H1 (cell line): ENCODE measurements around the gene IL16. TPM values are rescaled to one million over a fixed set of nuclear protein-coding genes. Genes with fewer than 3 reads are reported as not detected.

Source experiments
- CTCF ChIA-PET: fragments of 300-600 bp; sonication (Branson Sonifier 250); formaldehyde crosslinking; loops from one replicate; lab custom pipeline; 2021; ENCODE audit not compliant: partially characterized antibody; lab: Charles Lee
- POLR2A ChIA-PET: fragments of 300-600 bp; sonication (Branson Sonifier 250); formaldehyde crosslinking; loops from one replicate; lab custom pipeline; 2021; ENCODE audit warnings: inconsistent platforms; ENCODE audit not compliant: partially characterized antibody; lab: Charles Lee
- DNase-seq, 2 experiments: peaks; one replicate each; pipeline versions ENCODE4 v3.0.0 to v3.0.0-alpha.2; 2010 to 2022; ENCODE audit warnings: low spot score in 2 of 2, low read depth in 1 of 2, mixed read lengths in 1 of 2
- FAIRE-seq: peaks from 2 replicates; lab custom pipeline; 2011; peaks lifted over from hg19 to GRCh38; lab: Jason Lieb, UNC
- H2AFZ ChIP-seq: 2 replicates; pipeline ENCODE4 v1.8.1; 2012; ENCODE audit warnings: low read length, inconsistent platforms
- H2AK5ac ChIP-seq: 2 replicates; pipeline ENCODE4 v1.6.1; 2013; ENCODE audit warnings: low read depth, low read length
- H2BK120ac ChIP-seq: replicated peaks from 2 replicates; pipeline ENCODE3; 2013; ENCODE audit warnings: low read depth, low read length, inconsistent platforms
- H2BK12ac ChIP-seq: 2 replicates; pipeline ENCODE4 v1.6.1; 2013; ENCODE audit warnings: low read depth, low read length
- H2BK15ac ChIP-seq: 2 replicates; pipeline ENCODE4 v1.6.1; 2013; ENCODE audit warnings: low read length
- H2BK20ac ChIP-seq: 2 replicates; pipeline ENCODE4 v1.6.1; 2013; ENCODE audit warnings: low read length
- H2BK5ac ChIP-seq: 2 replicates; pipeline ENCODE4 v1.6.1; 2013; ENCODE audit warnings: low read depth, low read length
- H3K14ac ChIP-seq: 2 replicates; pipeline ENCODE4 v1.6.1; 2013; ENCODE audit warnings: inconsistent platforms; ENCODE audit not compliant: insufficient read length
- H3K18ac ChIP-seq: 2 replicates; pipeline ENCODE4 v1.6.1; 2013; ENCODE audit warnings: low read length; ENCODE audit errors: extremely low read depth
- H3K23ac ChIP-seq: 2 replicates; pipeline ENCODE4 v1.6.1; 2013; ENCODE audit warnings: inconsistent platforms; ENCODE audit not compliant: insufficient read length
- H3K23me2 ChIP-seq: 2 replicates; pipeline ENCODE4 v1.6.1; 2013; ENCODE audit warnings: low read depth, low read length
- H3K27ac ChIP-seq: 2 replicates; pipeline ENCODE4 v1.6.1; 2011; ENCODE audit warnings: low read depth, low read length, inconsistent platforms
- H3K27me3 ChIP-seq, 4 experiments: replicated peaks in 1 of 4; 1 replicate in 1 of 4; 2 replicates in 3 of 4; pipeline versions ENCODE4 v1.6.1 to v1.8.1; 2011 to 2013; ENCODE audit warnings: low read length in 3 of 4, mild to moderate bottlenecking in 3 of 4, inconsistent platforms in 2 of 4, mixed read lengths in 2 of 4, moderate library complexity in 1 of 4; ENCODE audit not compliant: control insufficient read depth in 3 of 4, insufficient read depth in 3 of 4; ENCODE audit errors: extremely low read depth in 1 of 4
- H3K36me3 ChIP-seq, 4 experiments: 2 replicates each; pipeline versions ENCODE4 v1.6.1 to v1.8.1; 2011 to 2013; ENCODE audit warnings: mild to moderate bottlenecking in 4 of 4, low read length in 3 of 4, moderate library complexity in 2 of 4, control low read depth in 1 of 4, inconsistent platforms in 1 of 4; ENCODE audit not compliant: insufficient read depth in 4 of 4, control insufficient read depth in 2 of 4
- H3K4ac ChIP-seq: replicated peaks from 2 replicates; pipeline ENCODE3; 2013; ENCODE audit warnings: low read length, low read depth, mixed read lengths, inconsistent platforms; ENCODE audit not compliant: insufficient read length
- H3K4me1 ChIP-seq, 4 experiments: replicated peaks in 1 of 4; 1 replicate in 1 of 4; 2 replicates in 3 of 4; pipeline versions ENCODE4 v1.6.1 to v1.8.1; 2011 to 2013; ENCODE audit warnings: low read length in 3 of 4, inconsistent platforms in 2 of 4, mixed read lengths in 1 of 4; ENCODE audit not compliant: insufficient read depth in 4 of 4, control insufficient read depth in 3 of 4
- H3K4me2 ChIP-seq, 2 experiments: 2 replicates each; pipeline versions ENCODE4 v1.6.1 to v1.8.1; 2011 to 2013; ENCODE audit warnings: low read depth in 2 of 2, low read length in 2 of 2, control low read depth in 1 of 2, inconsistent platforms in 1 of 2, mild to moderate bottlenecking in 1 of 2; ENCODE audit not compliant: insufficient read depth in 1 of 2
- H3K4me3 ChIP-seq, 4 experiments: fragments of 200-600, 300-600 bp in 1 of 4; sonication (generic), shearing (Covaris generic), sonication (Bioruptor Twin) in 1 of 4; 2 replicates each; pipeline versions ENCODE4 v1.5.1 to v1.8.1; 2011 to 2016; ENCODE audit warnings: low read length in 4 of 4, low read depth in 3 of 4, control low read depth in 2 of 4, inconsistent platforms in 2 of 4, mild to moderate bottlenecking in 2 of 4, mixed read lengths in 1 of 4, moderate library complexity in 1 of 4; ENCODE audit not compliant: insufficient read depth in 2 of 4; ENCODE audit errors: extremely low read depth in 1 of 4
- H3K56ac ChIP-seq: replicated peaks from 2 replicates; pipeline ENCODE3; 2013; ENCODE audit warnings: low read depth, mild to moderate bottlenecking, mixed read lengths, low read length, inconsistent platforms; ENCODE audit not compliant: insufficient read length
- H3K79me1 ChIP-seq: 2 replicates; pipeline ENCODE4 v1.6.1; 2013; ENCODE audit warnings: low read depth, low read length, control low read depth
- H3K79me2 ChIP-seq, 2 experiments: 2 replicates each; pipeline versions ENCODE4 v1.6.1 to v1.8.1; 2012 to 2013; ENCODE audit warnings: low read length in 2 of 2, mild to moderate bottlenecking in 2 of 2, inconsistent platforms in 1 of 2; ENCODE audit not compliant: insufficient read depth in 2 of 2, control insufficient read depth in 1 of 2
- H3K9ac ChIP-seq, 4 experiments: replicated peaks in 1 of 4; 1 replicate in 1 of 4; 2 replicates in 3 of 4; pipeline versions ENCODE4 v1.6.1 to v1.8.1; 2011 to 2013; ENCODE audit warnings: low read depth in 3 of 4, low read length in 3 of 4, control low read depth in 2 of 4, mild to moderate bottlenecking in 2 of 4, moderate library complexity in 2 of 4, inconsistent platforms in 1 of 4; ENCODE audit errors: extremely low read depth in 1 of 4
- H3K9me3 ChIP-seq, 2 experiments: 2 replicates each; pipeline versions ENCODE4 v1.6.1 to v1.8.1; 2012 to 2013; ENCODE audit warnings: mild to moderate bottlenecking in 2 of 2, moderate library complexity in 2 of 2, control low read depth in 1 of 2, inconsistent platforms in 1 of 2, low read depth in 1 of 2, low read length in 1 of 2, mixed read lengths in 1 of 2; ENCODE audit not compliant: insufficient read depth in 2 of 2
- H4K20me1 ChIP-seq, 2 experiments: replicated peaks in 1 of 2; 2 replicates each; pipeline versions ENCODE3 to v1.8.1; 2011 to 2013; ENCODE audit warnings: inconsistent platforms in 2 of 2, low read length in 2 of 2, mild to moderate bottlenecking in 1 of 2; ENCODE audit not compliant: insufficient read depth in 2 of 2, control insufficient read depth in 1 of 2
- H4K5ac ChIP-seq: 2 replicates; pipeline ENCODE4 v1.6.1; 2013; ENCODE audit warnings: low read length, low read depth, mixed read lengths, inconsistent platforms; ENCODE audit not compliant: insufficient read length
- H4K8ac ChIP-seq: 2 replicates; pipeline ENCODE4 v1.8.0; 2013; ENCODE audit warnings: mild to moderate bottlenecking, moderate library complexity, low read length, inconsistent platforms; ENCODE audit not compliant: insufficient read depth; ENCODE audit errors: extremely low read depth
- H4K91ac ChIP-seq: replicated peaks from 2 replicates; pipeline ENCODE3; 2013; ENCODE audit warnings: low read length, mixed read lengths, inconsistent platforms; ENCODE audit not compliant: insufficient read length
- CTCF ChIP-seq, 3 experiments: IDR thresholded peaks; 1 replicate in 2 of 3; 2 replicates in 1 of 3; pipeline versions ENCODE4 v1.5.1 to v1.6.1; 2011; ENCODE audit warnings: low read length in 3 of 3, mild to moderate bottlenecking in 3 of 3, inconsistent platforms in 2 of 3, low read depth in 1 of 3, moderate library complexity in 1 of 3; ENCODE audit not compliant: insufficient read depth in 1 of 3; ENCODE audit errors: control extremely low read depth in 1 of 3
- EP300 ChIP-seq, 2 experiments: IDR thresholded peaks; 1 replicate in 1 of 2; 2 replicates in 1 of 2; pipeline ENCODE4 v1.6.1; 2011 to 2012; ENCODE audit warnings: low read depth in 2 of 2, low read length in 2 of 2, mild to moderate bottlenecking in 2 of 2, borderline replicate concordance in 1 of 2, inconsistent platforms in 1 of 2, moderate library complexity in 1 of 2
- GTF2F1 ChIP-seq: IDR thresholded peaks from 2 replicates; pipeline ENCODE4 v1.6.1; 2012; ENCODE audit warnings: low read depth, low read length, improper control_type of control experiment, borderline replicate concordance
- KDM5A ChIP-seq: fragments of 200-600 bp; IDR thresholded peaks from 2 replicates; pipeline ENCODE4 v1.7.1; 2012; ENCODE audit warnings: mild to moderate bottlenecking, low read length, inconsistent platforms, mixed read lengths
- TAF1 ChIP-seq: IDR thresholded peaks from 2 replicates; pipeline ENCODE4 v1.6.1; 2011; ENCODE audit warnings: mild to moderate bottlenecking, low read depth, low read length
- ZNF274 ChIP-seq: IDR thresholded peaks from 2 replicates; pipeline ENCODE4 v1.7.0; 2012; ENCODE audit warnings: low read length, borderline replicate concordance; ENCODE audit errors: extremely low read depth
- WGBS, 2 experiments: shearing (Covaris generic) in 1 of 2; methylation state at CpG; one replicate each; pipeline versions ENCODE4 v1.1.6 to v1.1.7; 2013 to 2015; ENCODE audit warnings: low lambda C conversion rate in 2 of 2, mixed read lengths in 2 of 2, inconsistent platforms in 1 of 2, low coverage in 1 of 2, missing lambda C conversion rate in 1 of 2; ENCODE audit not compliant: insufficient replicate concordance in 2 of 2, insufficient coverage in 1 of 2, insufficient read length in 1 of 2; ENCODE audit errors: extremely low coverage in 1 of 2, missing lambda C conversion rate in 1 of 2; 5-methylcytosine and 5-hydroxymethylcytosine counted together
- polyA plus RNA-seq, 7 experiments: library from polyadenylated mRNA; depleted of rRNA in 3 of 7; stranded (reverse) in 5 of 7; unstranded in 2 of 7; fragments of >200 nt in 5 of 7; fragments of 200-250 nt in 2 of 7; gene quantifications; 1 replicate in 5 of 7; 2 replicates in 1 of 7; 4 replicates in 1 of 7; pipeline versions ENCODE4 v1.2.1 to v1.2.3, GENCODE V29; 2011 to 2013; ENCODE audit warnings: missing spikeins in 2 of 7, mixed read lengths in 2 of 7
- total RNA-seq: library from RNA; stranded (reverse); fragmentation: NEBNext Ultra II Directional; extraction: Animal tissue kit (Norgen Biotek cat#: 25700); gene quantifications from 2 replicates; pipeline ENCODE4 v1.2.1, GENCODE V29; 2021

The IL16 gene
- total and polyA plus RNA-seq, 2 of the 8 experiments (the other 6 are each of a cell fraction or from before 2014, with no cell fraction given): 0.03 to 0.09 TPM

GRCh38 chr15:81293728-81294515 lies 97.2 kb downstream of the IL16 start:
- H3K56ac ChIP-seq: no peak overlapping the region
- H3K79me1 ChIP-seq: no peaks in the 10 kb centered on the region
- peak overlapping the region in 1 of 2 experiments; percentile 22; a peak in 1 of 4 replicates for H3K4me2 ChIP-seq
- H3K18ac ChIP-seq: peak overlapping the region; percentile 71; the same call in 1 of the 2 replicates
- no peak overlapping the region for H3K27ac ChIP-seq
- no peak overlapping the region for H2BK20ac ChIP-seq
- H2BK5ac ChIP-seq: peak overlapping the region; percentile 35; the same call in 1 of the 2 replicates
- WGBS, 2 experiments: 65% methylated on average over 9 of the region's 9 CpGs; no CpG with 5 or more reads in 1 of the 2 experiments
- H3K4ac ChIP-seq: no peak overlapping the region
- H3K27me3 ChIP-seq: no peaks in the 10 kb centered on the region; a peak in 1 of 7 replicates
- no peak for TF ChIP-seq TAF1
- TF ChIP-seq CTCF (IDR thresholded peaks at IDR 0.05; ENCODE audit: control extremely low read depth in 1 of 3, insufficient read depth in 1 of 3, low read depth in 1 of 3, low read length in 3 of 3): no peak
- TF ChIP-seq ZNF274: no peak
- TF ChIP-seq KDM5A: no peak
- TF ChIP-seq GTF2F1: no peak
- no peak for TF ChIP-seq EP300 (IDR thresholded peaks at IDR 0.05; ENCODE audit: borderline replicate concordance in 1 of 2, low read depth in 2 of 2, low read length in 2 of 2)
- TF ChIP-seq, all 59 proteins: peak for 0
- Histone ChIP-seq H3K23me2 (no peaks in the 10 kb centered on the region), H2AFZ (peak overlapping the region; percentile 67), H3K4me3 (no peak overlapping the region), H3K14ac (no peak overlapping the region), H3K4me1 (peaks cover 0 to 7% (median 4%) of the 10 kb centered on the region in 4 experiments; a peak in 4 of 7 replicates), H2BK15ac (no peak overlapping the region; the same call in 1 of the 2 replicates), H2AK5ac (no peak overlapping the region), H4K91ac (no peak overlapping the region), H3K9me3 (no peaks in the 10 kb centered on the region), H3K9ac (no peak overlapping the region), H4K5ac (no peak overlapping the region), H2BK120ac (no peak overlapping the region), H3K36me3 (no peaks in the 10 kb centered on the region), H3K79me2 (no peaks in the 10 kb centered on the region), H2BK12ac (peak overlapping the region; percentile 55; the same call in 1 of the 2 replicates), H4K20me1 (no peaks in the 10 kb centered on the region), H3K23ac (no peak overlapping the region), H4K8ac (no peak overlapping the region)
- DNase-seq (no peak), FAIRE-seq (no peak)
- ChIA-PET CTCF (interaction anchor here (0.7 to 2.9 kb wide), 12 partner anchors 9 to 888 kb away, joined by 3 to 14 read pairs (median 4); no protein-coding TSS in a partner anchor), POLR2A (interaction anchor here (1.3 kb wide), 1 partner anchor 29 kb away, joined by 4 read pairs; no protein-coding TSS in a partner anchor)
